IMR-90 (cell line): Measurements from ENCODE around the gene ABCF3.

Experiments
- CTCF ChIP-seq: conservative IDR thresholded peaks from 2 replicates; pipeline ENCODE4 v1.5.1; 2012; ENCODE audit warnings: mild to moderate bottlenecking, low read depth, low read length, improper control_type of control experiment
- POLR2A ChIP-seq: IDR thresholded peaks from 2 replicates; pipeline ENCODE4 v1.6.1; 2012; ENCODE audit warnings: mild to moderate bottlenecking, low read depth, low read length

- TF ChIP-seq POLR2A (no peak), CTCF (no peak)
These were observed 54.6 kb downstream of the ABCF3 start for GRCh38 chr3:184240384-184241140.
